PFSK-1 (cell line): ENCODE measurements around the gene SNX18.

Experiments
- FOXP2 ChIP-seq: optimal IDR thresholded peaks from 2 replicates; pipeline ENCODE3; 2011; ENCODE audit warnings: borderline replicate concordance, control low read depth, inconsistent platforms; ENCODE audit not compliant: insufficient read depth; ENCODE audit errors: extremely low read length, extremely low read depth
- POLR2AphosphoS5 ChIP-seq: IDR thresholded peaks from 2 replicates; pipeline ENCODE4 v1.6.1; 2012; ENCODE audit warnings: low read depth, mild to moderate bottlenecking, control low read depth, low read length, moderate library complexity
- REST ChIP-seq, 2 experiments: IDR thresholded peaks; 2 replicates each; pipeline versions ENCODE4 v1.6.1 to v1.8.0; 2011 to 2012; ENCODE audit warnings: low read depth in 2 of 2, low read length in 2 of 2, control low read depth in 1 of 2, inconsistent platforms in 1 of 2, mild to moderate bottlenecking in 1 of 2, moderate library complexity in 1 of 2; ENCODE audit not compliant: insufficient read depth in 1 of 2
- SIN3A ChIP-seq: IDR thresholded peaks from 2 replicates; pipeline ENCODE4 v1.6.1; 2012; ENCODE audit warnings: mild to moderate bottlenecking, low read length, moderate library complexity, borderline replicate concordance; ENCODE audit not compliant: insufficient read depth
- TAF1 ChIP-seq: IDR thresholded peaks from 2 replicates; pipeline ENCODE4 v1.6.1; 2012; ENCODE audit warnings: low read length, control low read depth, borderline replicate concordance; ENCODE audit not compliant: insufficient read depth

Gene SNX18

GRCh38 chr5:54594181-54594580 is 76.6 kb downstream of the SNX18 start:
- TF ChIP-seq REST (IDR thresholded peaks at IDR 0.05; ENCODE audit: insufficient read depth in 1 of 2, low read depth in 2 of 2, low read length in 2 of 2): no peak
- no peak for TF ChIP-seq FOXP2
- no peak for TF ChIP-seq SIN3A
- no peak for TF ChIP-seq TAF1
- TF ChIP-seq POLR2AphosphoS5: no peak

DNA sequence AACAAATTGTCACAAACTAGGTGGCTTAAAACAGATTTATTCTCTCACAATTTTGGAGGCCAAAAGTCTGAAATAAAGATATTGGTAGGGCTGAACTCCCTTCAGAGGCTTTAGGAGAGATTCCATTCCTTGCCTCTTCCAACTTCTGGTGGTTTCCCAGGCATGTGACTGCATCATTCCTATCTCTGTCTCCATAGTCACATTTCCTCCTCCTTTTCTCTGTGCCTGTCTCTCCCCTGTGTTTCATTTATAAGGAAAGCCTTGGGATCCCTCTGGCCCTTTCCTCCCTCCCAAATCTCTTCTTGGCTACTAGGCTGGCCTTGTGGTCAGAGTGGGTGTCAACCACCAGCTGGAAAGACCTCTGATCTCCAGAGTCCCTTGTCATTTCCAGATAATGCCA is 78.2 kb downstream of the SNX18 start:
- TF ChIP-seq TAF1: no peak
- TF ChIP-seq SIN3A: no peak
- TF ChIP-seq REST (IDR thresholded peaks at IDR 0.05; ENCODE audit: insufficient read depth in 1 of 2, low read depth in 2 of 2, low read length in 2 of 2): no peak
- TF ChIP-seq POLR2AphosphoS5: no peak
- TF ChIP-seq FOXP2: no peak
